ENCODE results near the gene GNAS.

DNA sequence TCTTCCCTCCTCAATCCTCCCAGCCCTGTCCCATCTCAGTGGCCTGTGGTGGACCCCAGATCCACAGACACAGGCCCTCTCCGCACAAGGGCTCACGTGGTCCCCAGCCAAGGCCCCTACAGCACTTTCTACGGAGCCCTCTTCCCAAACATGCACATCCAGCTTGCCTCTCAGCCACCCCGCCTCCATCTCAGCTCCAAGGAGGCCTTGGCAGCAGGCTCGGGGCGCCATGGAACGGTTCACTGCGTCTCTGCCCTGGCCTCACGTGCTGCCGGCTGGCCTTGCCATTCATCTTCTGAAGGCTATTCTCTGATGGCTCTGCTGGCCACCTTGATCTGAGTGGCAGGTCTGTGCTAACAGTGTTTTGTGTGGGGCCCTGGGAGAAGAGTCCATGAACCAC, 34.8 kb upstream of the GNAS start:
- TF ChIP-seq SUZ12 (IDR thresholded peaks at IDR 0.05; ENCODE audit: extremely low read depth, insufficient read depth, insufficient read length), result no peak
- TF ChIP-seq YY1 (IDR thresholded peaks at IDR 0.05; ENCODE audit: insufficient read depth, insufficient read length), result no peak
- no peak for TF ChIP-seq ZNF274 (IDR thresholded peaks at IDR 0.05; ENCODE audit: low read depth, low read length)

Data from NT2/D1 (cell line).